ENCODE measurements around the gene CHD3.

- no peak for TF ChIP-seq RAD21 (IDR thresholded peaks at IDR 0.05; ENCODE audit: low read depth)
- no peak for TF ChIP-seq TAF1 (IDR thresholded peaks at IDR 0.05; ENCODE audit: low read depth)
- no peak for TF ChIP-seq TCF12 (IDR thresholded peaks at IDR 0.05; ENCODE audit: low read depth)
- no peak for TF ChIP-seq CREB1 (IDR thresholded peaks at IDR 0.05; ENCODE audit: low read depth)
- no peak for TF ChIP-seq TEAD4 (IDR thresholded peaks at IDR 0.05)
- no peak for TF ChIP-seq EP300 (IDR thresholded peaks at IDR 0.05; ENCODE audit: borderline replicate concordance)
Observed at GRCh38 chr17:7944326-7944725, 55.7 kb downstream of the CHD3 start.
